Ishikawa (cell line): ENCODE data around the gene GARNL3.

Experiments
- CEBPB ChIP-seq: IDR thresholded peaks from 2 replicates; pipeline ENCODE4 v1.6.1; 2012
- CREB1 ChIP-seq: IDR thresholded peaks from 2 replicates; pipeline ENCODE4 v1.6.1; 2012; ENCODE audit warnings: low read depth
- EGR1 ChIP-seq: IDR thresholded peaks from 2 replicates; pipeline ENCODE4 v1.6.1; 2012
- EP300 ChIP-seq: IDR thresholded peaks from 2 replicates; pipeline ENCODE4 v1.6.1; 2012; ENCODE audit warnings: borderline replicate concordance
- FOXM1 ChIP-seq: IDR thresholded peaks from 2 replicates; pipeline ENCODE4 v1.6.1; 2012; ENCODE audit warnings: low read depth, borderline replicate concordance
- NFIC ChIP-seq: IDR thresholded peaks from 2 replicates; pipeline ENCODE4 v1.6.1; 2012
- RAD21 ChIP-seq: IDR thresholded peaks from 2 replicates; pipeline ENCODE4 v1.6.1; 2012; ENCODE audit warnings: low read depth
- TAF1 ChIP-seq: IDR thresholded peaks from 2 replicates; pipeline ENCODE4 v1.6.1; 2012; ENCODE audit warnings: low read depth, mild to moderate bottlenecking
- TCF12 ChIP-seq: IDR thresholded peaks from 2 replicates; pipeline ENCODE4 v1.6.1; 2012; ENCODE audit warnings: low read depth
- TEAD4 ChIP-seq: IDR thresholded peaks from 2 replicates; pipeline ENCODE4 v1.6.1; 2012
- USF1 ChIP-seq: IDR thresholded peaks from 2 replicates; pipeline ENCODE4 v1.6.1; 2012
- YY1 ChIP-seq: IDR thresholded peaks from 2 replicates; pipeline ENCODE4 v1.6.1; 2012; ENCODE audit warnings: low read depth
- ZBTB7A ChIP-seq: IDR thresholded peaks from 2 replicates; pipeline ENCODE4 v1.6.1; 2012; ENCODE audit warnings: low read depth
- TF ChIP-seq, protein P1 (sequence below): IDR thresholded peaks from 2 replicates; pipeline ENCODE4 v1.6.1; 2012
- TF ChIP-seq, protein P2 (sequence below): IDR thresholded peaks from 2 replicates; pipeline ENCODE4 v1.6.1; 2012; ENCODE audit warnings: low read depth, mild to moderate bottlenecking

Gene GARNL3

GRCh38 chr9:127219520-127219919 lies 45.1 kb upstream of the GARNL3 start:
- TF ChIP-seq RAD21 (no peak), ZBTB7A (no peak), TAF1 (no peak), TEAD4 (no peak), YY1 (no peak), EGR1 (no peak), USF1 (no peak), FOXM1 (no peak), CREB1 (no peak), NFIC (no peak), TCF12 (no peak), EP300 (no peak), CEBPB (no peak)
- TF ChIP-seq, protein P1, sequence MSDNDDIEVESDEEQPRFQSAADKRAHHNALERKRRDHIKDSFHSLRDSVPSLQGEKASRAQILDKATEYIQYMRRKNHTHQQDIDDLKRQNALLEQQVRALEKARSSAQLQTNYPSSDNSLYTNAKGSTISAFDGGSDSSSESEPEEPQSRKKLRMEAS, result no peak
- TF ChIP-seq, protein P2, sequence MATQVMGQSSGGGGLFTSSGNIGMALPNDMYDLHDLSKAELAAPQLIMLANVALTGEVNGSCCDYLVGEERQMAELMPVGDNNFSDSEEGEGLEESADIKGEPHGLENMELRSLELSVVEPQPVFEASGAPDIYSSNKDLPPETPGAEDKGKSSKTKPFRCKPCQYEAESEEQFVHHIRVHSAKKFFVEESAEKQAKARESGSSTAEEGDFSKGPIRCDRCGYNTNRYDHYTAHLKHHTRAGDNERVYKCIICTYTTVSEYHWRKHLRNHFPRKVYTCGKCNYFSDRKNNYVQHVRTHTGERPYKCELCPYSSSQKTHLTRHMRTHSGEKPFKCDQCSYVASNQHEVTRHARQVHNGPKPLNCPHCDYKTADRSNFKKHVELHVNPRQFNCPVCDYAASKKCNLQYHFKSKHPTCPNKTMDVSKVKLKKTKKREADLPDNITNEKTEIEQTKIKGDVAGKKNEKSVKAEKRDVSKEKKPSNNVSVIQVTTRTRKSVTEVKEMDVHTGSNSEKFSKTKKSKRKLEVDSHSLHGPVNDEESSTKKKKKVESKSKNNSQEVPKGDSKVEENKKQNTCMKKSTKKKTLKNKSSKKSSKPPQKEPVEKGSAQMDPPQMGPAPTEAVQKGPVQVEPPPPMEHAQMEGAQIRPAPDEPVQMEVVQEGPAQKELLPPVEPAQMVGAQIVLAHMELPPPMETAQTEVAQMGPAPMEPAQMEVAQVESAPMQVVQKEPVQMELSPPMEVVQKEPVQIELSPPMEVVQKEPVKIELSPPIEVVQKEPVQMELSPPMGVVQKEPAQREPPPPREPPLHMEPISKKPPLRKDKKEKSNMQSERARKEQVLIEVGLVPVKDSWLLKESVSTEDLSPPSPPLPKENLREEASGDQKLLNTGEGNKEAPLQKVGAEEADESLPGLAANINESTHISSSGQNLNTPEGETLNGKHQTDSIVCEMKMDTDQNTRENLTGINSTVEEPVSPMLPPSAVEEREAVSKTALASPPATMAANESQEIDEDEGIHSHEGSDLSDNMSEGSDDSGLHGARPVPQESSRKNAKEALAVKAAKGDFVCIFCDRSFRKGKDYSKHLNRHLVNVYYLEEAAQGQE, result no peak

DNA sequence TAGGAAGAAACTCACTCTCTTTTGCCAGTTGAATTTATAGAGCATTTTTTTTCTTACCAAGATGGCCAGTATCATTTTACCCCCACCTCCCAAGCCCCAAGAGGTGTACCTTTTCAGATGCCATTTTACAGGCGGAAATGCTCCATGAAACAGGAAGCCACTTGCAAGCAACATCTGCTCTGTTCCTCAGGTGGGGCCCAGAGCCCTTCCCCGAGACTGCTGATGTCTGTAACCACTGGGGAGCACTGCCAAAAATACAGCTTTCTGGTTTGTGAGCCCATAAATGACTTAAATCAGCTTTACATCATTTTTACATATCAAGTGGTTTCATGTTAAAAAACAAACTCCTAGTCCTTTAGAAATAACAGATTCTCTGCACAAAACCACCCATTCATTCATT lies 42.9 kb upstream of the GARNL3 start:
- TF ChIP-seq USF1, result no peak
- TF ChIP-seq EP300, result no peak
- TF ChIP-seq TCF12, result no peak

DNA sequence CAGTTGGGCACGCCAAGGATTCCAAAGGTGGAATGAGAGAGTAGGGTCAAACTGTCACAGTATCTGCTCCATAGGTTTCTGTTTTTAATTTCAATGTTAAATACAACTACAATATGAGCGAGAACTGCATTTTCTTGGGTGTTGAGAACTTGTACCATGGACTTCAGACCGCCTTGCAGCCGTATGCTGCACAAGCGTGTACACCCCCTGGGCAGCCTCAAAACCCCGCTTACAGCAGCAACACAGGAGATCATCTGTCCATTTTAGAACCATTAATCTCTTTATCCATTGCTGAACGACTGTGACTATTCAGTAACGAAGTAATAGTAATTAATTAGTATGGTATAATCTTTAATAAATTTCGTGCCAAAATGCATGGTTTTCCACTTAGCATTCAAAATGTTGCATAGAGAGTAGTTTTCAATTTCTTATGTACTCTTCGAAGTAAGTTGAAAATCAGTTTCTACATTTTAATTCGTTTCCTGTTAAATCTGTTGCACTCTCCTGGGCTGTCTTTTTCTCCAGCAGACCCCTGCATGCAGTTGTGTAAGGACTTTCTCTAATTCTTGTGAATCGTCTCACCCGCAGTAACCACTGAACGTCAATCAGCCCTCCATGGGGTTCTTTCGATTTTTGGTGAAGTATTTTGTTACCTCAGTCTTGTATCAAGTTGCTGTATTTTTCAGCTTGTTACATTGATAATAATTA lies 42.0 kb upstream of the GARNL3 start:
- no peak for TF ChIP-seq TEAD4
- no peak for TF ChIP-seq CEBPB
- no peak for TF ChIP-seq TCF12
- no peak for TF ChIP-seq TAF1
- no peak for TF ChIP-seq RAD21
- no peak for TF ChIP-seq EGR1
- no peak for TF ChIP-seq EP300
- no peak for TF ChIP-seq ZBTB7A
- TF ChIP-seq, protein P2, result no peak
- TF ChIP-seq NFIC, result no peak
- no peak for TF ChIP-seq USF1
- TF ChIP-seq FOXM1, result no peak
- TF ChIP-seq YY1, result no peak
- TF ChIP-seq CREB1, result no peak

GRCh38 chr9:127223266-127223665 lies 41.3 kb upstream of the GARNL3 start:
- TF ChIP-seq EP300 (no peak), TEAD4 (no peak), RAD21 (no peak), ZBTB7A (no peak), FOXM1 (no peak), NFIC (no peak), TCF12 (no peak), USF1 (no peak), CEBPB (no peak), EGR1 (no peak), TAF1 (no peak), YY1 (no peak), CREB1 (no peak)
- TF ChIP-seq, protein P2, result no peak
- TF ChIP-seq, protein P1, result no peak
